Thyroid gland (tissue), 4 donors: ENCODE results near the gene KAZN.

Source experiments
- CTCF ChIP-seq, 6 experiments: fragments of 200-600 bp in 3 of 6; fragments of 450-650 bp in 3 of 6; sonication (generic) in 3 of 6; IDR thresholded peaks; one replicate each; pipeline ENCODE4 v1.5.1; 2016 to 2019; ENCODE audit warnings: antibody characterized with exemption in 6 of 6, mild to moderate bottlenecking in 2 of 6, inconsistent platforms in 1 of 6, moderate library complexity in 1 of 6
- POLR2A ChIP-seq, 2 donors: fragments of 450-650 bp; IDR thresholded peaks; one replicate each; pipeline ENCODE4 v1.6.1; 2017; ENCODE audit warnings: antibody characterized with exemption in 2 of 2, mild to moderate bottlenecking in 2 of 2, moderate library complexity in 1 of 2

DNA sequence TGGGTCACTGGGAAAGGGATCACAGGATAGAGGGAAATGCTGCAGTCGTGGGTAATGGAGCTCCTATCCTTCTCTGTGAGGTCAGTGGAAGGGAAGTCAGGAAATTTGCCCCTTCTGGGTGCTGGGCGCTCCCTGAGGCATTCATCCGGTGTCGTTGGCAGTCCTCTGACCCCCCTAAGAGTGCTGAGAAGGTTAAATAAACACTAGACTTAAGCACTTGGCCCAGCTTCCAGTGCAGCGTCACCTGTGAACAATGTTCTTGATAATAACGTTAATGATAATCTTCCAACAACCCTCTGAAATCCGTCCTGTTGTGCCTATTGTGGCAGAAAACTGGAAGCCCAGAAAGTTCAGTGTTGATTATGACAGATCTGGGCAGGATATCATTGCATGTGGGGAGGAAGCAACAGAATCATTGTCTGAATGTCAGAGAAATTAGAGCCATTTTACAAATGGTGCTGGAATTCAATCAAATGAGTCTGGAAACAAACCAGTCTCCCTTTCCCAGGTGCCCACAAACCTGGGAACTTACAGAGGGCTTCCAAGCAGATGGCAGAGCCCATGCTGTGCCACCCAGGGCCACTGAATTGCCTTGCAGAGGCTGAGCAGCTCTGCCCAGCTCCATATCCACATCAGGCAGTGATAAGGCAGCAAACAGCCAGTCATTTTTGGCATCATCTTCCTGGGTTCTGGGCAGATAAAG lies 216.8 kb downstream of the KAZN start:
- TF ChIP-seq CTCF (IDR thresholded peaks at IDR 0.05) (no peak), POLR2A (IDR thresholded peaks at IDR 0.05) (no peak)
